MCF 10A (cell line): ENCODE data around the gene ST3GAL6. TPM values are rescaled to one million over a fixed set of nuclear protein-coding genes. Genes with fewer than 3 reads are reported as not detected.

Source experiments
- BruUV-seq: library from RNA; stranded (reverse); fragments of 400-500 nt; replicated peaks from 2 replicates; lab custom pipeline; 2021; lab: Mats Ljungman, UMichigan
- CTCF ChIA-PET: fragments of 300-600 bp; sonication (Branson Sonifier 250); formaldehyde crosslinking; extraction: SDS; loops from one replicate; lab custom pipeline; 2021; ENCODE audit warnings: antibody characterized with exemption, inconsistent platforms; lab: Yijun Ruan, JAX
- POLR2A ChIA-PET: fragments of 300-600, 350-650 bp; sonication (Branson Sonifier 250); formaldehyde crosslinking; extraction: SDS; loops from one replicate; lab custom pipeline; 2020; ENCODE audit warnings: antibody characterized with exemption, inconsistent platforms; lab: Yijun Ruan, JAX
- DNase-seq: peaks from one replicate; pipeline ENCODE4 v3.0.0-alpha.2; 2018; ENCODE audit not compliant: unreplicated experiment
- H3K27ac Mint-ChIP-seq: one replicate; pipeline ENCODE4 v1.8.0; 2022; ENCODE audit warnings: mild to moderate bottlenecking, low read depth, mixed read lengths; ENCODE audit not compliant: unreplicated experiment
- H3K27me3 Mint-ChIP-seq: one replicate; pipeline ENCODE4 v1.8.0; 2022; ENCODE audit warnings: mixed read lengths; ENCODE audit not compliant: insufficient read depth, unreplicated experiment
- H3K36me3 Mint-ChIP-seq: one replicate; pipeline ENCODE4 v1.8.0; 2022; ENCODE audit warnings: mild to moderate bottlenecking, moderate library complexity, mixed read lengths; ENCODE audit not compliant: insufficient read depth, unreplicated experiment
- H3K4me1 Mint-ChIP-seq: one replicate; pipeline ENCODE4 v1.8.0; 2022; ENCODE audit warnings: mixed read lengths; ENCODE audit not compliant: insufficient read depth, unreplicated experiment
- H3K4me3 Mint-ChIP-seq: one replicate; pipeline ENCODE4 v1.8.0; 2022; ENCODE audit warnings: mild to moderate bottlenecking, moderate library complexity, mixed read lengths; ENCODE audit not compliant: unreplicated experiment
- H3K9me3 Mint-ChIP-seq: one replicate; pipeline ENCODE4 v1.8.0; 2022; ENCODE audit warnings: mixed read lengths; ENCODE audit not compliant: unreplicated experiment
- CTCF ChIP-seq: fragments of 200-600 bp; IDR thresholded peaks from one replicate; pipeline ENCODE4 v1.8.0; 2022; ENCODE audit warnings: antibody characterized with exemption, mild to moderate bottlenecking; ENCODE audit not compliant: unreplicated experiment
- intact Hi-C: fragments of 100-400 bp; cut with micrococcal nuclease; formaldehyde crosslinking; loops from 2 replicates; pipeline ENCODE4 v1.14.1; 2022
- total RNA-seq: library from RNA; stranded (reverse); gene quantifications from 2 replicates; pipeline ENCODE4 v1.2.3, GENCODE V29; 2022

ST3GAL6 gene
- total RNA-seq, 1 experiment from 2014 or later = 1.2 TPM

- intact Hi-C loops = loop anchor here (2.0 kb wide), 1 partner anchor 47 kb away; no protein-coding TSS in a partner anchor
- Mint-ChIP-seq H3K4me3 (peak overlapping the region; percentile 53), H3K27ac (peak overlapping the region; percentile 43), H3K9me3 (no peaks in the 10 kb centered on the region), H3K36me3 (peaks cover 7% of the 10 kb centered on the region), H3K4me1 (peaks cover 50% of the 10 kb centered on the region), H3K27me3 (no peaks in the 10 kb centered on the region)
- ChIA-PET POLR2A (interaction anchor here (0.9 to 2.8 kb wide), 8 partner anchors 12 to 630 kb away, joined by 3 to 19 read pairs (median 3); partner anchors contain the start of gene CPOX), CTCF (interaction anchor here (0.5 to 5.0 kb wide), 7 partner anchors 12 to 810 kb away, joined by 3 to 30 read pairs (median 3); no protein-coding TSS in a partner anchor)
- no TSS peak for BruUV-seq
- no peak for TF ChIP-seq CTCF
- DNase-seq = no peak
Observed at GRCh38 chr3:98779541-98780335, 16.6 kb downstream of the ST3GAL6 start.

GRCh38 chr3:98780343-98780742, 17.2 kb downstream of the ST3GAL6 start:
- POLR2A ChIA-PET = interaction anchor here (0.5 kb wide), 1 partner anchor 16 kb away, joined by 3 read pairs; no protein-coding TSS in a partner anchor

DNA sequence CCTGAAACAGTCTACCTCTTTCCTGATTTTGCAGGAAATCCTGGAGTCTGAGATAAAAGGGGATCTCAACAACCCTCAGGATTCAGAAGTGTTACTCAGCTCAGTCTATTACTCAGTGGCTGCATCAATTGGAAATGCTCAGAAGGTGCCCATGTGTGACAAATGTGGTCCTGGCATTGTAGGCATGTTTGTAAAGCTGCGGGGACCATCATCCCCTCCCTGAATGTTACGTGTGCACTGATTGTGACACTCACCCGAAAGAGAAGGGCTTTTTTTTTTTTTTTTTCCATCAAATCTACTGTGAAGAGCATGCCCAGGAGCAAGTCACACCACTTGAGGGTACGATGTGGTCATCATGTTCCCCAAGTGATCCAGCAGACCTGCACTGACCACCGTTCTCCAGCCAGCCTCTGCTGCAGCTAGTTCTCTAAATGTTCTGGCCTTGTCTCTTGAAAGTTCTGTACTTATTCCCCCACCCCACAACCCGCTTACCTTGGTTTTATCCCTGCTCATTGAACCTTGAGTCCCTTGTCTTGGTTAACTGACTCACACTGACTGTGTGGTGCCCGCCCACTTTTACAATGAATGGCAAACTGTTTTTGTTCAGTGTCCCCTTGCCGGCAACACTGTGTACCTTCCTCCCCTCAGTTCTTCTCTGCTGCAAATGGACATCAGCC, 19.8 kb downstream of the ST3GAL6 start:
- H3K4me1 Mint-ChIP-seq = peaks cover 62% of the 10 kb centered on the region
- no peak overlapping the region for H3K4me3 Mint-ChIP-seq
- intact Hi-C loops = no loop called here
- H3K27ac Mint-ChIP-seq = peak overlapping the region; percentile 38
- H3K27me3 Mint-ChIP-seq = no peaks in the 10 kb centered on the region
- no peak for TF ChIP-seq CTCF
- POLR2A ChIA-PET = no interaction called here
- no peaks in the 10 kb centered on the region for H3K9me3 Mint-ChIP-seq
- CTCF ChIA-PET = interaction anchor here (0.6 kb wide), 3 partner anchors 15 to 604 kb away, joined by 3 to 5 read pairs (median 4); no protein-coding TSS in a partner anchor
- BruUV-seq = no TSS peak
- no peak for DNase-seq
- H3K36me3 Mint-ChIP-seq = peaks cover 7% of the 10 kb centered on the region

More at GRCh38 chr3:98780343-98780742, 17.2 kb downstream of the ST3GAL6 start:
- Mint-ChIP-seq H3K4me3 (no peak overlapping the region), H3K36me3 (peaks cover 7% of the 10 kb centered on the region), H3K27me3 (no peaks in the 10 kb centered on the region), H3K4me1 (peaks cover 55% of the 10 kb centered on the region), H3K27ac (no peak overlapping the region), H3K9me3 (no peaks in the 10 kb centered on the region)
- no peak for TF ChIP-seq CTCF
- no peak for DNase-seq
- intact Hi-C loops = no loop called here
- CTCF ChIA-PET = interaction anchor here (0.5 to 2.0 kb wide), 4 partner anchors 31 to 183 kb away, joined by 3 to 8 read pairs (median 4); no protein-coding TSS in a partner anchor
- BruUV-seq = no TSS peak
